HEK293T (cell line): ENCODE data around the gene GRIA4.

Experiments used
- CTCF ChIA-PET: fragments of 350-600 bp; formaldehyde crosslinking; extraction: SDS; loops from one replicate; lab custom pipeline; 2021; ENCODE audit warnings: antibody characterized with exemption, inconsistent platforms; lab: Yijun Ruan, JAX
- POLR2A ChIA-PET: fragments of 350-600 bp; formaldehyde crosslinking; extraction: SDS; loops from one replicate; lab custom pipeline; 2020; ENCODE audit warnings: antibody characterized with exemption, inconsistent platforms; lab: Yijun Ruan, JAX
- DNase-seq: peaks from one replicate; pipeline ENCODE4 v3.0.0; 2012; ENCODE audit warnings: mixed read lengths; ENCODE audit errors: extremely low spot score
- ARNT ChIP-seq: fragments of 450-650 bp; IDR thresholded peaks from 2 replicates; pipeline ENCODE4 v1.6.1; 2017; ENCODE audit warnings: mild to moderate bottlenecking
- BHLHE40 ChIP-seq: fragments of 450-650 bp; IDR thresholded peaks from 2 replicates; pipeline ENCODE4 v1.6.1; 2016; ENCODE audit warnings: mild to moderate bottlenecking, moderate library complexity, borderline replicate concordance
- CTBP1 ChIP-seq: fragments of 450-650 bp; IDR thresholded peaks from 2 replicates; pipeline ENCODE4 v1.6.1; 2016; ENCODE audit warnings: borderline replicate concordance
- ELF4 ChIP-seq: fragments of 450-650 bp; IDR thresholded peaks from 2 replicates; pipeline ENCODE4 v1.6.1; 2017; ENCODE audit warnings: antibody characterized with exemption
- FOXA1 ChIP-seq: fragments of 450-650 bp; IDR thresholded peaks from 2 replicates; pipeline ENCODE4 v1.6.1; 2016; ENCODE audit warnings: mild to moderate bottlenecking
- FOXK2 ChIP-seq: fragments of 450-650 bp; IDR thresholded peaks from 2 replicates; pipeline ENCODE4 v1.6.1; 2016; ENCODE audit warnings: mild to moderate bottlenecking
- FOXM1 ChIP-seq: fragments of 450-650 bp; IDR thresholded peaks from 2 replicates; pipeline ENCODE4 v1.6.1; 2017; ENCODE audit warnings: mild to moderate bottlenecking, borderline replicate concordance
- HDGF ChIP-seq: fragments of 450-650 bp; IDR thresholded peaks from 2 replicates; pipeline ENCODE4 v1.6.1; 2017; ENCODE audit warnings: antibody characterized with exemption, borderline replicate concordance
- L3MBTL2 ChIP-seq: fragments of 450-650 bp; conservative IDR thresholded peaks from 2 replicates; pipeline ENCODE4 v1.6.1; 2016; ENCODE audit warnings: mild to moderate bottlenecking
- LEF1 ChIP-seq: fragments of 450-650 bp; IDR thresholded peaks from 2 replicates; pipeline ENCODE4 v1.6.1; 2017; ENCODE audit warnings: mild to moderate bottlenecking, borderline replicate concordance
- NFRKB ChIP-seq: fragments of 450-650 bp; IDR thresholded peaks from 2 replicates; pipeline ENCODE4 v1.6.1; 2016; ENCODE audit warnings: mild to moderate bottlenecking, moderate library complexity
- PKNOX1 ChIP-seq: fragments of 450-650 bp; IDR thresholded peaks from 2 replicates; pipeline ENCODE4 v1.6.1; 2016
- SP1 ChIP-seq: fragments of 450-650 bp; IDR thresholded peaks from 2 replicates; pipeline ENCODE4 v1.6.1; 2017
- SUZ12 ChIP-seq: fragments of 450-650 bp; IDR thresholded peaks from 2 replicates; pipeline ENCODE4 v1.6.1; 2016; ENCODE audit warnings: mild to moderate bottlenecking
- TARDBP ChIP-seq: fragments of 450-650 bp; IDR thresholded peaks from 2 replicates; pipeline ENCODE4 v1.6.1; 2016
- ZNF384 ChIP-seq: fragments of 450-650 bp; IDR thresholded peaks from 2 replicates; pipeline ENCODE4 v1.6.1; 2016

The GRIA4 gene

GRCh38 chr11:105906517-105906916, 296.6 kb downstream of the GRIA4 start:
- ChIA-PET CTCF (no interaction called here), POLR2A (no interaction called here)
- TF ChIP-seq ELF4 (no peak), PKNOX1 (no peak), ARNT (no peak), NFRKB (no peak), CTBP1 (no peak), L3MBTL2 (no peak), TARDBP (no peak), FOXM1 (no peak), HDGF (no peak)
- DNase-seq = no peak

GRCh38 chr11:105907319-105907718, 297.4 kb downstream of the GRIA4 start:
- no peak for DNase-seq
- ChIA-PET CTCF (no interaction called here), POLR2A (no interaction called here)
- TF ChIP-seq FOXA1 = no peak
- TF ChIP-seq FOXM1 = no peak
- no peak for TF ChIP-seq LEF1
- TF ChIP-seq NFRKB = no peak
- TF ChIP-seq ELF4 = no peak
- TF ChIP-seq CTBP1 = no peak
- TF ChIP-seq ARNT = no peak
- no peak for TF ChIP-seq ZNF384
- no peak for TF ChIP-seq L3MBTL2
- no peak for TF ChIP-seq SP1
- no peak for TF ChIP-seq SUZ12
- no peak for TF ChIP-seq TARDBP
- no peak for TF ChIP-seq FOXK2
- no peak for TF ChIP-seq PKNOX1
- no peak for TF ChIP-seq HDGF
- no peak for TF ChIP-seq BHLHE40

GRCh38 chr11:105910095-105910715, 300.3 kb downstream of the GRIA4 start:
- no peak for DNase-seq
- no peak for TF ChIP-seq NFRKB
- POLR2A ChIA-PET = no interaction called here
- CTCF ChIA-PET = no interaction called here

GRCh38 chr11:105911454-105911853, 301.6 kb downstream of the GRIA4 start:
- CTCF ChIA-PET = no interaction called here

GRCh38 chr11:105912666-105913065, 302.8 kb downstream of the GRIA4 start:
- CTCF ChIA-PET = no interaction called here
- TF ChIP-seq HDGF = no peak
- no peak for TF ChIP-seq TARDBP
- TF ChIP-seq L3MBTL2 = no peak
- TF ChIP-seq ARNT = no peak
- no peak for TF ChIP-seq LEF1
- TF ChIP-seq FOXA1 = no peak
- no peak for TF ChIP-seq NFRKB
- no peak for TF ChIP-seq ELF4
- TF ChIP-seq FOXM1 = no peak
- TF ChIP-seq PKNOX1 = no peak
- no peak for TF ChIP-seq BHLHE40
- TF ChIP-seq SP1 = no peak
- no peak for DNase-seq
- POLR2A ChIA-PET = no interaction called here

More at GRCh38 chr11:105911454-105911853, 301.6 kb downstream of the GRIA4 start:
- no peak for TF ChIP-seq SP1
- no peak for TF ChIP-seq LEF1
- no peak for TF ChIP-seq TARDBP
- no peak for DNase-seq
- POLR2A ChIA-PET = no interaction called here

GRCh38 chr11:105915021-105915420, 305.1 kb downstream of the GRIA4 start:
- no peak for DNase-seq
- POLR2A ChIA-PET = no interaction called here
- TF ChIP-seq FOXK2 (no peak), FOXM1 (no peak), BHLHE40 (no peak), CTBP1 (no peak), SUZ12 (no peak), ARNT (no peak), ZNF384 (no peak), ELF4 (no peak)
- CTCF ChIA-PET = no interaction called here

- TF ChIP-seq TARDBP (no peak), ELF4 (no peak), FOXA1 (no peak), L3MBTL2 (no peak), ZNF384 (no peak), SUZ12 (no peak), FOXK2 (no peak), SP1 (no peak), HDGF (no peak), FOXM1 (no peak), PKNOX1 (no peak), LEF1 (no peak), NFRKB (no peak), BHLHE40 (no peak), CTBP1 (no peak), ARNT (no peak)
- ChIA-PET POLR2A (no interaction called here), CTCF (no interaction called here)
- DNase-seq = no peak
Measured at GRCh38 chr11:105918039-105918438, 308.2 kb downstream of the GRIA4 start.
